Mammary epithelial cell (primary cell): ENCODE data around the gene ALKBH1.

Experiments
- EZH2 ChIP-seq: IDR thresholded peaks from 2 replicates; pipeline ENCODE4 v1.6.1; 2012; ENCODE audit warnings: low read length, inconsistent platforms, borderline replicate concordance
- TF ChIP-seq, protein P1 (sequence below), 2 donors: IDR thresholded peaks in 1 of 2; conservative IDR thresholded peaks in 1 of 2; 2 replicates each; pipeline ENCODE4 v1.5.1; 2011 to 2012; ENCODE audit warnings: inconsistent platforms in 2 of 2, low read length in 2 of 2, mild to moderate bottlenecking in 2 of 2, control low read depth in 1 of 2, low read depth in 1 of 2; ENCODE audit not compliant: insufficient read depth in 1 of 2; ENCODE audit errors: extremely low read depth in 1 of 2

GRCh38 chr14:77691259-77691658 lies 16.6 kb downstream of the ALKBH1 start:
- TF ChIP-seq, protein P1, sequence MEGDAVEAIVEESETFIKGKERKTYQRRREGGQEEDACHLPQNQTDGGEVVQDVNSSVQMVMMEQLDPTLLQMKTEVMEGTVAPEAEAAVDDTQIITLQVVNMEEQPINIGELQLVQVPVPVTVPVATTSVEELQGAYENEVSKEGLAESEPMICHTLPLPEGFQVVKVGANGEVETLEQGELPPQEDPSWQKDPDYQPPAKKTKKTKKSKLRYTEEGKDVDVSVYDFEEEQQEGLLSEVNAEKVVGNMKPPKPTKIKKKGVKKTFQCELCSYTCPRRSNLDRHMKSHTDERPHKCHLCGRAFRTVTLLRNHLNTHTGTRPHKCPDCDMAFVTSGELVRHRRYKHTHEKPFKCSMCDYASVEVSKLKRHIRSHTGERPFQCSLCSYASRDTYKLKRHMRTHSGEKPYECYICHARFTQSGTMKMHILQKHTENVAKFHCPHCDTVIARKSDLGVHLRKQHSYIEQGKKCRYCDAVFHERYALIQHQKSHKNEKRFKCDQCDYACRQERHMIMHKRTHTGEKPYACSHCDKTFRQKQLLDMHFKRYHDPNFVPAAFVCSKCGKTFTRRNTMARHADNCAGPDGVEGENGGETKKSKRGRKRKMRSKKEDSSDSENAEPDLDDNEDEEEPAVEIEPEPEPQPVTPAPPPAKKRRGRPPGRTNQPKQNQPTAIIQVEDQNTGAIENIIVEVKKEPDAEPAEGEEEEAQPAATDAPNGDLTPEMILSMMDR (conservative IDR thresholded peaks at IDR 0.05 in 1 of 2, IDR thresholded peaks at IDR 0.05 in 1 of 2; ENCODE audit: extremely low read depth in 1 of 2, insufficient read depth in 1 of 2, low read depth in 1 of 2, low read length in 2 of 2) = no peak
- TF ChIP-seq EZH2 = no peak
